GM23248 (cell line): ENCODE results near the gene B4GALT5. TPM values are rescaled to one million over a fixed set of nuclear protein-coding genes. Genes with fewer than 3 reads are reported as not detected.

ENCODE experiments used
- DNase-seq: peaks from one replicate; pipeline ENCODE4 v3.0.0-alpha.2; 2015
- H2AFZ ChIP-seq: fragments of 200-600 bp; sonication (generic); 2 replicates; pipeline ENCODE4 v1.6.1; 2016; ENCODE audit warnings: antibody characterized with exemption
- H3F3A ChIP-seq: fragments of 200-600 bp; sonication (generic); 2 replicates; pipeline ENCODE4 v1.6.1; 2016; ENCODE audit warnings: mild to moderate bottlenecking, antibody characterized with exemption, mixed run types; ENCODE audit not compliant: insufficient read depth
- H3K27ac ChIP-seq: fragments of 200-600 bp; sonication (generic); 2 replicates; pipeline ENCODE4 v1.5.1; 2016; ENCODE audit warnings: mild to moderate bottlenecking
- H3K27me3 ChIP-seq: fragments of 200-600 bp; sonication (generic); replicated peaks from 2 replicates; pipeline ENCODE4 v1.6.1; 2016; ENCODE audit warnings: mild to moderate bottlenecking; ENCODE audit not compliant: insufficient read depth
- H3K36me3 ChIP-seq: fragments of 200-600 bp; sonication (generic); 2 replicates; pipeline ENCODE4 v1.6.1; 2016; ENCODE audit warnings: low read depth, mild to moderate bottlenecking
- H3K4me1 ChIP-seq: fragments of 200-600 bp; sonication (generic); 2 replicates; pipeline ENCODE4 v1.6.1; 2016; ENCODE audit warnings: mild to moderate bottlenecking; ENCODE audit not compliant: insufficient read depth
- H3K4me2 ChIP-seq: fragments of 200-600 bp; sonication (generic); one replicate; pipeline ENCODE4 v1.6.1; 2016; ENCODE audit warnings: mild to moderate bottlenecking; ENCODE audit not compliant: unreplicated experiment
- H3K4me3 ChIP-seq: fragments of 200-600 bp; sonication (generic); 2 replicates; pipeline ENCODE4 v1.5.1; 2016; ENCODE audit warnings: mild to moderate bottlenecking
- H3K79me2 ChIP-seq: fragments of 200-600 bp; sonication (generic); 2 replicates; pipeline ENCODE4 v1.6.1; 2016; ENCODE audit warnings: mild to moderate bottlenecking; ENCODE audit not compliant: insufficient read depth
- H3K9ac ChIP-seq: fragments of 200-600 bp; sonication (generic); 2 replicates; pipeline ENCODE4 v1.6.1; 2016; ENCODE audit warnings: mild to moderate bottlenecking
- H3K9me2 ChIP-seq: fragments of 200-600 bp; sonication (generic); 2 replicates; pipeline ENCODE4 v1.6.1; 2016; ENCODE audit warnings: mixed run types, mild to moderate bottlenecking, moderate library complexity; ENCODE audit not compliant: insufficient read depth
- H3K9me3 ChIP-seq: fragments of 200-600 bp; sonication (generic); one replicate; pipeline ENCODE4 v1.6.1; 2017; ENCODE audit warnings: low read depth
- H4K20me1 ChIP-seq: fragments of 200-600 bp; sonication (generic); 2 replicates; pipeline ENCODE4 v1.6.0; 2016; ENCODE audit not compliant: insufficient read depth
- EZH2 ChIP-seq: fragments of 200-600 bp; sonication (generic); IDR thresholded peaks from 2 replicates; pipeline ENCODE4 v1.6.1; 2018; ENCODE audit warnings: antibody characterized with exemption, mild to moderate bottlenecking; ENCODE audit not compliant: insufficient read depth, poor library complexity, severe bottlenecking
- EZH2phosphoT487 ChIP-seq: fragments of 200-600 bp; sonication (generic); IDR thresholded peaks from 2 replicates; pipeline ENCODE4 v1.6.1; 2018; ENCODE audit warnings: antibody characterized with exemption, moderate library complexity, mild to moderate bottlenecking, low read depth; ENCODE audit not compliant: insufficient read depth
- WGBS, 2 experiments: methylation state at CpG; one replicate each; pipeline ENCODE4 v1.1.6; 2015 to 2017; ENCODE audit warnings: low lambda C conversion rate in 2 of 2, low coverage in 1 of 2; ENCODE audit errors: missing lambda C conversion rate in 2 of 2; 5-methylcytosine and 5-hydroxymethylcytosine counted together
- in situ Hi-C: fragments of 300-500 bp; cut with MboI; formaldehyde crosslinking; loops from 2 replicates; pipeline ENCODE4 v1.15.0; 2020
- polyA plus RNA-seq: library from polyadenylated mRNA; unstranded; fragments of >200 nt; fragmentation: Nextera tagmentation; extraction: Ambion mirVana; gene quantifications from 2 replicates; pipeline ENCODE4 v1.2.1, GENCODE V29; 2016
- total RNA-seq: library from RNA; depleted of rRNA; stranded (reverse); fragments of >200 nt; shearing (Covaris generic); gene quantifications from 2 replicates; pipeline ENCODE4 v1.2.3, GENCODE V29; 2014

The B4GALT5 gene
- total and polyA plus RNA-seq, 2 experiments from 2014 or later, result 4.2 to 16.9 TPM

GRCh38 chr20:49748525-49748838 lies 34.8 kb upstream of the B4GALT5 start:
- H3K36me3 ChIP-seq, result no peaks in the 10 kb centered on the region
- TF ChIP-seq EZH2phosphoT487 (no peak), EZH2 (no peak)
- peak overlapping the region; percentile 59 for H3K9ac ChIP-seq

GRCh38 chr20:49747707-49748524 lies 34.2 kb upstream of the B4GALT5 start:
- Histone ChIP-seq H3K27ac (peak overlapping the region; percentile 60), H3K9me3 (no peaks in the 10 kb centered on the region), H2AFZ (peak overlapping the region; percentile 80), H3K79me2 (no peaks in the 10 kb centered on the region), H3K36me3 (no peaks in the 10 kb centered on the region), H3K9me2 (no peaks in the 10 kb centered on the region), H3K4me1 (peaks cover 6% of the 10 kb centered on the region), H3K4me2 (peak overlapping the region; percentile 28), H3K27me3 (no peaks in the 10 kb centered on the region), H3F3A (peaks cover 8% of the 10 kb centered on the region), H3K9ac (peak overlapping the region; percentile 59), H3K4me3 (no peak overlapping the region), H4K20me1 (no peaks in the 10 kb centered on the region)
- TF ChIP-seq EZH2, result no peak
- TF ChIP-seq EZH2phosphoT487, result no peak
- in situ Hi-C loops, result no loop called here
- 23 to 27% methylated on average over 10 of the region's 10 CpGs for WGBS, 2 experiments
- peak; percentile 78 for DNase-seq

More at GRCh38 chr20:49748525-49748838, 34.8 kb upstream of the B4GALT5 start:
- Histone ChIP-seq H3K4me2 (peak overlapping the region; percentile 28), H3K4me1 (peaks cover 6% of the 10 kb centered on the region), H2AFZ (peak overlapping the region; percentile 80), H3K27me3 (no peaks in the 10 kb centered on the region), H3K4me3 (no peak overlapping the region), H3K9me3 (no peaks in the 10 kb centered on the region), H3F3A (peaks cover 8% of the 10 kb centered on the region), H4K20me1 (no peaks in the 10 kb centered on the region), H3K27ac (peak overlapping the region; percentile 60), H3K79me2 (no peaks in the 10 kb centered on the region), H3K9me2 (no peaks in the 10 kb centered on the region)
- WGBS, 2 experiments, result 86 to 89% methylated on average over 3 of the region's 3 CpGs
- DNase-seq, result no peak
- in situ Hi-C loops, result no loop called here

GRCh38 chr20:49742948-49743347 lies 29.3 kb upstream of the B4GALT5 start:
- H3K27ac ChIP-seq, result no peak overlapping the region
- no peaks in the 10 kb centered on the region for H4K20me1 ChIP-seq
- H3K9me3 ChIP-seq, result no peaks in the 10 kb centered on the region
- WGBS, 2 experiments, result 73% methylated on average over 9 of the region's 9 CpGs
- peaks cover 3% of the 10 kb centered on the region; the same call in 1 of the 2 replicates for H3F3A ChIP-seq
- no peaks in the 10 kb centered on the region for H3K27me3 ChIP-seq
- peaks cover under 1% of the 10 kb centered on the region; the same call in 1 of the 2 replicates for H3K4me1 ChIP-seq
- no peak overlapping the region for H3K4me2 ChIP-seq
- TF ChIP-seq EZH2 (no peak), EZH2phosphoT487 (no peak)
- no peaks in the 10 kb centered on the region for H3K36me3 ChIP-seq
- DNase-seq, result no peak
- in situ Hi-C loops, result no loop called here
- H3K9ac ChIP-seq, result no peak overlapping the region
- no peaks in the 10 kb centered on the region for H3K9me2 ChIP-seq
- H3K4me3 ChIP-seq, result no peak overlapping the region
- H3K79me2 ChIP-seq, result no peaks in the 10 kb centered on the region
- no peak overlapping the region for H2AFZ ChIP-seq

- no peaks in the 10 kb centered on the region for H3K36me3 ChIP-seq
- H3K27ac ChIP-seq, result no peak overlapping the region
- no peaks in the 10 kb centered on the region for H3K79me2 ChIP-seq
- no peak overlapping the region for H3K4me2 ChIP-seq
- no peak overlapping the region for H2AFZ ChIP-seq
- WGBS, 2 experiments, result 94 to 96% methylated on average over 8 of the region's 8 CpGs
- no peaks in the 10 kb centered on the region for H3K9me3 ChIP-seq
- TF ChIP-seq EZH2, result no peak
- no peak for TF ChIP-seq EZH2phosphoT487
- no peaks in the 10 kb centered on the region for H3K27me3 ChIP-seq
- H4K20me1 ChIP-seq, result no peaks in the 10 kb centered on the region
- in situ Hi-C loops, result no loop called here
- H3K4me3 ChIP-seq, result no peak overlapping the region
- no peaks in the 10 kb centered on the region for H3K4me1 ChIP-seq
- DNase-seq, result no peak
- H3K9ac ChIP-seq, result no peak overlapping the region
- no peaks in the 10 kb centered on the region for H3F3A ChIP-seq
- no peaks in the 10 kb centered on the region for H3K9me2 ChIP-seq
Measured at GRCh38 chr20:49741977-49742376, 28.3 kb upstream of the B4GALT5 start.
